Ammon's horn (tissue), 1 donor: ENCODE data around the gene TSPYL2.

Experiments
- DNase-seq: peaks from one replicate; pipeline ENCODE4 v3.0.0-alpha.2; 2016; ENCODE audit warnings: low spot score

TSPYL2 gene

DNA sequence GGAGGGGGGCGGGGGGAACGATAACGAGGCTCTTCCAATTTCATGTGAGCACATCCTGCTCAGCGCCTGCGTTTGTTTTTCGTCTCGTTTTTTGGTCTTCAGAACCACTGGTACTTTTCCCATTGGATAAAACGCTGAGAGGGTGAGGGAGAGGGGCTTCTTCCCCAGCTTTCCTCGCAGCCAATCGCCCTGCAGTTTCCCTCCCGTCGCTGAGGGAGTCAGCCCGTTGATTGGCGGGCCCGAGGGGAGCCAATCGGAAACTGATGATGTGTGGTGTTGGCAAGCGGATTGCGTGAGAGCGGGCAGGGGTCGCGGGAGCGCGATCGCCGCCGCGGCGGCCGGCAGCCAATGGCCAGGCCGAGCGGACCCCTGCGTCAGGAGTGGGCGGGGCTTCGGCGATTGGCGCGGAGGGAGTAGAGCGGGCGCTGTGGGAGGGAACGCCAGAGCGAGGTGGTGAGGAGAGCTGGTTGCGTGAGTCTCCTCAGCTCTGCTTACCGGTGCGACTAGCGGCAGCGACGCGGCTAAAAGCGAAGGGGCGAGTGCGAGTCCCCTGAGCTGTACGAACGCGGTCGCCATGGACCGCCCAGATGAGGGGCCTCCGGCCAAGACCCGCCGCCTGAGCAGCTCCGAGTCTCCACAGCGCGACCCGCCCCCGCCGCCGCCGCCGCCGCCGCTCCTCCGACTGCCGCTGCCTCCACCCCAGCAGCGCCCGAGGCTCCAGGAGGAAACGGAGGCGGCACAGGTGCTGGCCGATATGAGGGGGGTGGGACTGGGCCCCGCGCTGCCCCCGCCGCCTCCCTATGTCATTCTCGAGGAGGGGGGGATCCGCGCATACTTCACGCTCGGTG lies at the start of gene TSPYL2:
Gene TSPYL2 (plus strand): TSS at position 443 of the 848 bp plus-strand sequence. CDS start 132 bp downstream, at position 575.
- DNase-seq = peak; percentile 97

DNA sequence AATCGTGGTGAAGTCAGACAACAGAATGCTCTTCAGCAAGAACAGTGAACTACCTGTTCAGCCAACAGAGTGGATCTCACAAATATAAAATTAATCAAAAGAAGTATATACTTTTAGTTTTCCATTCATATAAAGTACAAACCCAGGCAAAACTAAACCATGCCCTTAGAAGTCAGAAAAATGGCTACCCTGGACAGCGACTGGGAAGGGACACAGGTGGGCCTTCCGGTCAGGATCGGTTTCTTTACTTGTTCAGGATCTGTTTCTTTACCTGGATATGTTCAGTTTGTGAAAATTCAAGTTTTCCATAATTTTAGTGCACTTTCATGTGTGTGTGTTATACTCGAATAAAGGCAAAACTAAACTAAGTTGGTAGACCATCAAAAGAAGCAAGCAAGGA lies 46.0 kb upstream of the TSPYL2 start:
- DNase-seq = no peak

DNA sequence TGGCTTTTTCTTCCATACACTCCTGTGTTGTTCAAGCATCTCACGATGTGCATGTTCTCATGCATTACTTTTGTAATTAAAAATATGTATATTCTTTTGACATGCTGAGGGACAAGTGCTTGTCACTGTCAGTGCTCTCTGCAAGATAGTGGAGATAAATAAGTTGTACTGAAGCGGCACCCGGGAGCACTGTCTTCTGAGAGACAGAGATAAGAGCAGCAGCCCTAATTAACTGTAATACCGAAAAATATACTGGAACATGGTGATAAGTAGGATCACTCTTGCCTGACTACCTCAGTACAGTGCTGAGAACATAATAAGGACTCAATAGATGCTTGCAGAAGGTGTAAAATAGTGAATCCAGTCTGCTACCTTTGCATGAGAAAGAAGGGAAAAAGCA lies 42.9 kb upstream of the TSPYL2 start:
- DNase-seq = no peak

DNA sequence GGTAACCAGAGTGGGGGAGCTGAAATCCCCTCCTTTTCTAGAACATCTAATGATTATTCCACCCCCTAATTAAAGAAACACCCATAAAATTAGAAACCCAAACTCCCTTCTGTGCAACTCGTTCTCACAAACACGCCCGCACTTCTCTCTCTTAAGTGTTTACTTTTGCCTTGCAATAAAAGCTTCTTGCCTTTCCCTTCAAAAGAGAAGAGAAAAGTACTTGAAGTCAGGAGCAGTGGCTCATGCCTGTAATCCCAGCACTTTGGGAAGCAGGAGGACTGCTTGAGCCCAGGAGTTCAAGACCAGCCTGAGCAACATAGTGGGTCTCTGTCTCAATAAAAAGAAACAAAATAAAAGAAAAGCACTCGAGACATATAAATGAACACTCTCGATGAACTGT lies 37.2 kb upstream of the TSPYL2 start:
- no peak for DNase-seq

DNA sequence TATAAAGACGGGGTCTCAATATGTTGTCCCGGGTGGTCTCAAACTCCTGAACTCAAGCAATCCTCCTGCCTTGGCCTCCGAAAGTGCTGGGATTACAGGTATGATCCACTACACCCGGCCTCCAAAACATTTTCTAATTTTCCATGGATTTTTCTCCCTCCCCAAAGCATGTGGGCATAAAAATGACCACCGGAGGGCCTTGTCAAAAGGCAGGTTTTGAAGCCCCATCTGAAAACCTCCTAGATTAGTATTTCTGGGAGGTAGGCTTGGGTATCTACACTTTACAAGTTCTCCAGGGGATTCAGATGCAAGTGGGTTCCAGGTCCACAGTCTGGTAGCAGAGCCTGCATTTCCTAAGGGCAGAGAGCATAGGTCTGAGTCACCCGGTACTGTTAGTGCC lies 34.9 kb upstream of the TSPYL2 start:
- no peak for DNase-seq

DNA sequence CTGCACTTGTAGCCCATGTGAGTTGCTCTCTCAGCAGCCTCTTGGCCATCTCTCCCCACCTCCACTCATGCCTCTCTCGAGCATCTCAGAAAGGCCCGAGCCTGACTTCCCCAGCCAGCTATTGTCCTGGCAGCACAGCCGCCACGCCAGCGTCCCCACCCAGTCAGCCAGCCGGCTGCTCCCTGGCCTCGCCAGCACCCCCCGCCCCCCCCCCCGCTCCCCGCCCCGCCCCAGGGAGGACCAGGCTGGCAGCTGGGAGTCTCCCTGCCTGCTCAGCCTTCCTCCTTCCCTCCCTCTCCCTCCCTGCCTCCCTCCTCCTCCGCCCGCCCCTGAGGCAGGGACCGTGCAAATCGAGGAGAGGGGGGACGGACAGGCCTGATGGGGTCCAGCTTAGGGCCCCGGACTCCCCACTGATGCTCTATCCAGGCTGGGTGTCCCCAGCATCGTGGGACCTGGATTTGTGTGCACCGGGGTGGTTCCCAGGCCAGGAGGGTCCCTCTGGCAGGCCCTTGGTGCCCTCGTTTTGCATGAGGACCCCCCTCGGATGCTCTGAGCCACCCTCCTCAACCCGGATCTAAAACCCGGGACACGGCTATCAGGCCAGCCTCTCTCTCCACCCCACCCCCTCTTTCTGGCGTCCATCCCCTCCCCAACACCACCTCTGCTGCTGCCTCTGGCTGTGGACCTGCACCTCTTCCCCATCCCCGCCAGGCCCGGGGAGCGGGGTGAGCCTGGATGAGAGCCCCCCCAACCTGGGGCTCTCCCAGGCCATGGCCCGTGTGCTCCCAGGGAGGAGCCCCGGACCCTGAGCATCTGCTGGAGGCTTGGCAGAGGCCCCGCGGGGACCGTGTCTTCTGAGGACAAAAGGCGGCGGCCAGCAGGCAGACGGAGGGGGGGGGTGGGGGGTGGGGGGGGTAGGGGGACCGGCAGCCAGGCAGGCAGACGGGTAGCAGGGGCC lies 33.7 kb upstream of the TSPYL2 start, which contains the start of gene GPR173:
Gene GPR173 (plus strand): TSS at position 621 of the 958 bp plus-strand sequence. CDS start 27,833 bp downstream, outside the sequence.
- DNase-seq = peak; percentile 81

DNA sequence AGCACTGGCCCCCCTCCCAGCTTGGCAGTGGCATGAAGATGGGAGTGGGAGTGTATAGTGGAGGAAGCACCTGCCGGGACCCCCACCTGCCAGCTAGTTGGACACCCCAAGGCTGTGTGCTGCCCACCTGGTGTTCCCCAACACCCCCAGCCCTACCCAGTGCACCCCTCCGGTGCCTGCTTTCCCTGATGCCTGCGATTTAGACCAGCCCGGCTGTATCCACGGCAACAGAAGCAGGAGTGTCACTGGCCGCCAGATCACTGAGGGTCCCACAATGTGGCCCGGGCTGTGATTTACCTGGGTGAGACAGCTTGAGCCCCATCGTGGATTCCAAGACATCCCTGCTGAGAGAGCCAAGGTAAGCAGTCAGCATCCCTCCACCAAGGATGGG lies 33.0 kb upstream of the TSPYL2 start:
- DNase-seq = no peak

DNA sequence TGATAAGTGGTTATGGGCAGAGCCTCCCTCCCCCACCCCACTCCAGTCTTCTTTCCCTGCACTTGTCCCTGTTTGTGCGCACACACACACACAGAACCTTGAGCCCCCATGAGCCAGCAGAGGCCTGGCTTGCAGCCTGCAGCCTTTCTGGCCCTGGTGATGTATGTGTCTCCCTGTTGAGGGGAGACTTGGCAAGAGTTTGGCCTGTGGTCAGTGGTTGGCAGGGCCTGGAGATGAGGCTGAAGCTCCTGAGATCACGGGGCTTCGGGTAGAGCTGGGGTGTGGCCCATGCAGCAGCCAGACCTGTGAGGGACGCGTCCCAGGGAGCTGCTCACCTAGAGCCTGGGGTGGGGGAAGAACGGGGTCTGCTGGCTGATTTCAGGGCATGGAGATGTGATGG lies 31.3 kb upstream of the TSPYL2 start:
- DNase-seq = no peak

DNA sequence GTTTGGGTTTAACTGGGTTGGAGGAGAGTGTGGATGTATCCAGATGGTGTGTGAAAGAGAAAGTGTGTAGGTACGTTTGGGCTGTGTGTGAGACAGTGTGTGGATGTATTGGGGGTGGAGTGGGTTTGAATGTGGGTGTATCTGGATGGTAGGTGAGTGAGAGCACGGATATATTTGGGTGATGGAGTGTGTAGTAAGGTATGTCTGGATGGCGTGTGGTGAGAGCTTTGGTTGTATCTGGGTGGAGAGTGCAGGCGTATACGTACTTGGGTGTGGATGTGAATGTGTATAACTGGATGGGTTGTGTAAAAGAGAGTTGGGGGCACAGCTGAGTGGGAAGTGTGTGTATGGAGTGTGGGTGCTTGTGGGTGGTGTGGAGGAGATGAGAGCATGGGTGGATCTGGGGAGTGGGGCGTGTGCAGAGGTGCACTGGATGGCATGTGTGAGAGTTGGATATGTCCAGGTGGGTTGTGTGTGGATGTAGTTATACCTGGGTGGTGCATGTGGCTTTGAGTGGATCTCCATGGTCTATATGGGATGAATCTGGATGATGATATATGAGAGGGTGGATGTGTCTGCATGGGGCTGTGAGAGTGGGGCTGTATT lies 26.8 kb upstream of the TSPYL2 start:
- no peak for DNase-seq

DNA sequence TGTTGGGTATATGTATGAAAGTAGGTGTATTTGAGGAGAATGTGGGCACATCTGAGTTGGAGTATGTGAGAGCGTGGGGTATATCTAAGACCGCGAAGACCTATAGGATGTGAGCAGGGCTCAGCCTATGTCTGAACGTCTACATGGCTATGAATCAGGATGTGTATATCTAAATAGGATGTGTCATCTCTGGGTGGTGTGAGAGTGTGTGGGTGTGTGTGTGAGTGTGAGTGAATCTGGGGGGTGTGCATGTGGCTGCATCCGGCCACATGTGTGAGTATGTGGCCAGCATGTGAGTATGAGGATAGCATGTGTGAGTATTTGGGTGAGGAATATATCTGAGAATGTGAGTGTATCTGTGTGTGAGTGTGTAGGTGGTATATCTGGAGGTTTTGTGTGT lies 25.9 kb upstream of the TSPYL2 start:
- DNase-seq = no peak

DNA sequence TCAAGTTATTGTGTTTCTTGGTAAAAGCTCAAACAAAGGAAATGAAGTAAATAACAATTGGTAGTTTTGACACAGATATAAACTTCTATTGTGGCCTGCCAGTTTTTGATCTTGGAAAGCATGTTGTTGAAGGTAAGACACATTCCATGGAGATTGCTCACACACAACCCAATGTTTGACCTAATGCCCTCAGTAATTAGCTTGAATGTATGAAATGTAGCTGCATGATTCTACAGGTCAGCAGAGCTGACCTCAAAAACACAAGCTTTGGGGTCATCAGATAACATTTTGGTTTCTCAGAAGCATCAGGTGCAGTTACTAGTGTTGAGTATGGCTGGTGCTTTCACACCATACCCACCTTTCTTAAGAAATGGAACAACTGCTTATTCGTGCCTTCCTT lies 17.1 kb upstream of the TSPYL2 start:
- no peak for DNase-seq

DNA sequence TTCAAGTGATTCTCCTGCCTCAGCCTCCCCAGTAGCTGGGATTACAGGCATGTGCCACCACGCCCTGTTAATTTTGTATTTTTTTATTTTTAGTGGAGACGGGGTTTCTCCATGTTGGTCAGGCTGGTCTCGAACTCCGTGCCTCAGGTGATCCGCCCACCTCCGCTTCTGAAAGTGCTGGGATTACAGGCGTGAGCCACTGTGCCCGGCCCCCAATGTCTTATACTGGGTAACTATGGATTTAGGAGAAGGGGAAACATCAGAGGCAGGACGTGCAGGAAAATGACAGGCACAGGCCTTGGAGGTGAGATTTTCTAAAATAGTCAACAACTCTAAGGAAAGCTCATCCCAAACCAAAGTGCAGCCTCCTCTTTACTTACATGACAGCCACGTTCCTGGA lies 11.1 kb upstream of the TSPYL2 start:
- DNase-seq = no peak

DNA sequence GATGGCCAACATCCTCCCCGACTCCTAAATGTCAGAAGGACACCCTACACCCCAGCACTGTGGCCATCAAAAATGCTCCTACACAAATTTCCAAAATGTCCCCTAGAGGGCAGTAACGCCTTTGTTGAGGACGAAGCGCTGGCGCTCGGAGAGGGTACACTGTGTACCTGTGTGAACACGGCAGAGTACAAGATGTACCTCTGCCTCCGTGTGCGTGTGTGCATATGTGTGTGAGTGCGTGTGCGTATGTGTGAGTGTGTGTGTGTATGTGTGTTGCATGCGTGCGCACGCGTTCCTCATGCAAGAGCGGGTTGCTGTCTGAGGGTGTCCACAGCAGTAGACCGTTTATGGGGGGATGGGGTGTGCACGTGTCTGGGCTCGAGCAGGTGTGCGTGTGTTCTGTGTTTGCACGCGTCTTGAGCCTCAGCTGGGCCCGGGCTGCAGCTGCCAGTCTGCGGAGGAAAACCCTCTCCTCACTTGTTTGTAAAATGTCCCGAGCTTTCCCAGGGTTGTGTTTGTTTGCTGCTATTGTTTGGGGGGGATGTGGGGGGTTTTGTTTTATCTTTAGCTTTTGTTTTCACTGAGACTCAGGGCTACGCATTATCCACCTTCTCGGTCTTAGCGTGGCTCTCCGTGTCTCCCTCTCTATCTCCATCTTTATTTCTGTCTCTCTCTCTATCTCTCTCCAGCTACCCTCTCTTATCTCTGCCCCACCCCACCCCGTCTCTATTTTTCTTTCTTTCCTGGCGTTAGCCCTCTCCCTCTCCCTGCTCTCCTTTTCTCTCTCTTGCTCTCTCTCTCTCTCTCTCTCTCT lies 10.4 kb upstream of the TSPYL2 start:
- peak; percentile 75 for DNase-seq

DNA sequence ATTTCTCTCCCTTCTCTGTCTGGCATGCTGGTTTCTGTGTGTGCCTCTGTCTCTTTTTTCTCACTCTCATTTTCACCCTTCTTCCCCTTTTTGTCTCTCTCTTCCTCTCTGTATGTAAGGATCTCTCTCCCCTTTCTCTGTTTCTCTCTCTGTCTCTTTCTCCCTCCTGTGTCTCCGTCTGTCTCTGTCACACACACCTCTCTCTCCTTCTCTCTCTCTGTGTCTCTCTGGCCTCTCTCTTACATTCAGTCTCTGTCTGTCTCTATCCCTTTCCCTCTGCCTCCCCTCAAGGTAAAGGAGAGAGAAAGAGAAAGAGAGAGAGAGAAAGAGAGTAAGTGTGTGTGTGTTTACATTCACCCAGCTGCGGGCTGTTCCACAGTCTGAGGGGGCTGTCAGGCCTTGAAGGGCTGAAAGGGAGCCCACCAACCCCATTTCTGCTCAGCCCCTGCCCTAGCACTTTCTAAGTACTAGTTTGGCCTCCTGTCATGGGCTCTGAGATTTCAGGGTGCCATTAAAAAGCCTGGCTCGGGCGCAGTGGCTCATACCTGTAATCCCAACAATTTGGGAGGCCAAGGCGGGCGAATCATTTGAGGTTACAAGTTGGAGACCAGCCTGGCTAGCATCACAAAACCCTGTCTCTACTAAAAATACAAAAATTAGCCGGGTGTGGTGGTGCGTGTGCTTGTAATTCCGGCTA lies 9.6 kb upstream of the TSPYL2 start:
- no peak for DNase-seq

DNA sequence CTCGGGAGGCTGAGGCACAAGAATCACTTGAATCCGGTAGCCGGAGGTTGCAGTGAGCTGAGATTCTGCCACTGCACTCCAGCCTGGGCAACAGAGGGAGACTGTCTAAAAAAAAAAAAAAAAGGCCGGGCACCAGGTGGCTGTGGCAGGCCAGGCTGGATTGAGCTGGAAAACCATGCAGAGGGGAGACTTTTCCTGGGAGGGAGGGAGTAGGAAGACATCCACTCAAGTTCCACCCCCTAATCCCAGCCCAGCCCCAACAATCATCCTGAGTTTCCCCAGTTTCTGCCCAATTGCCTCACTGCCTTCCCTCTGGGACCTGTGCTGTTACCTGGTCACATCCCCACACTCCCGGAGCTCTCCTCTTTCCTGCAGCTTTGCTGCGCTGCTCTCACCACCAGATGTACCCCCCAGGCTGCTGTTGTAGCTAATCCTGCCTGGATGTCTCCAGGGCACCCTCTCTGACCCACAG lies 9.0 kb upstream of the TSPYL2 start:
- DNase-seq = no peak

DNA sequence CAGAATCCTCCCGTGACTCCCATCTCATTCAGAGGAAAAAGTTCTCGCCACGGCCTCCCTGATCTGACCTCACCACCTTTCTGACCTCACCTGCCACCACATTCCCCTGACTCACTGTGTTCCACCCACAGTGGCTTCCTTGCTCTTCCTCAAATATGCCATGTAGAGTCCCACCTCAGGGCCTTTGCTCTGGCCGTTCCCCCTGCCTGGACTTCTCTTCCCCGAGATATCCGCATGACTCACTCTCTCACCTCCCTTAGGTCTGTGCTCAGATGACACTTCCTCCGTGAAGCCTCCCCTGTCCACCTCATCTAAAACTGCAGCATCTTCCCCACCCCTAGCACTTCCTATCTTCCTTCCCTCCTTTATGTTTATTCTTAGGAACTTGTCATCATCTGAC lies 7.2 kb upstream of the TSPYL2 start:
- DNase-seq = no peak

DNA sequence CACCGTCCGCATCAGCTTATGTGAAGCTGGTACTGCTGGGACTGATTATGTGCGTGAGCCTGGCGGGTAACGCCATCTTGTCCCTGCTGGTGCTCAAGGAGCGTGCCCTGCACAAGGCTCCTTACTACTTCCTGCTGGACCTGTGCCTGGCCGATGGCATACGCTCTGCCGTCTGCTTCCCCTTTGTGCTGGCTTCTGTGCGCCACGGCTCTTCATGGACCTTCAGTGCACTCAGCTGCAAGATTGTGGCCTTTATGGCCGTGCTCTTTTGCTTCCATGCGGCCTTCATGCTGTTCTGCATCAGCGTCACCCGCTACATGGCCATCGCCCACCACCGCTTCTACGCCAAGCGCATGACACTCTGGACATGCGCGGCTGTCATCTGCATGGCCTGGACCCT lies 5.5 kb upstream of the TSPYL2 start:
- no peak for DNase-seq

DNA sequence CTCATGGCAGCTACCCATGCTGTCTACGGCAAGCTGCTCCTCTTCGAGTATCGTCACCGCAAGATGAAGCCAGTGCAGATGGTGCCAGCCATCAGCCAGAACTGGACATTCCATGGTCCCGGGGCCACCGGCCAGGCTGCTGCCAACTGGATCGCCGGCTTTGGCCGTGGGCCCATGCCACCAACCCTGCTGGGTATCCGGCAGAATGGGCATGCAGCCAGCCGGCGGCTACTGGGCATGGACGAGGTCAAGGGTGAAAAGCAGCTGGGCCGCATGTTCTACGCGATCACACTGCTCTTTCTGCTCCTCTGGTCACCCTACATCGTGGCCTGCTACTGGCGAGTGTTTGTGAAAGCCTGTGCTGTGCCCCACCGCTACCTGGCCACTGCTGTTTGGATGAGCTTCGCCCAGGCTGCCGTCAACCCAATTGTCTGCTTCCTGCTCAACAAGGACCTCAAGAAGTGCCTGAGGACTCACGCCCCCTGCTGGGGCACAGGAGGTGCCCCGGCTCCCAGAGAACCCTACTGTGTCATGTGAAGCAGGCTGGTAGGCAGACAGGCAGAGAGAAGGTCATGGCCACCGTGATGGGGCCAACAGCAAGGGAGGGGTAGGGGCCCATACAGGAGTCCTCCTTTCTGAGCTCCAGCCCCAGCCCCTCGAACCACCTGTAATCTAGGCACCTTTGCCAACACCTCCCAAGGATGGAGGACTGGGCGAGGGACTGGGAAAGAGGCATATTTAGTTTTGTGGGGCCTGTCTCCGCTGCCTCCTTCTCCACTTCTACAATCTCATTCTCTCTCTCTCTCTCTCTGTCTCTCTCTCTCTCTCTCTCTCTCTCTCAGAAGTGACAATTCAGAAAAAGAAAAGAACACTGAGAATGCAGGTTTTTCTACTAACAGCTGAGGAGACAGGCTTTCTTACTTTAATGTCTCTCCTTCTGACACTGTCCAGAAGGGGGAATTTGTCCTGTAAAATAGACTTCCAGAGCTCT lies 4.7 kb upstream of the TSPYL2 start:
- DNase-seq = no peak

DNA sequence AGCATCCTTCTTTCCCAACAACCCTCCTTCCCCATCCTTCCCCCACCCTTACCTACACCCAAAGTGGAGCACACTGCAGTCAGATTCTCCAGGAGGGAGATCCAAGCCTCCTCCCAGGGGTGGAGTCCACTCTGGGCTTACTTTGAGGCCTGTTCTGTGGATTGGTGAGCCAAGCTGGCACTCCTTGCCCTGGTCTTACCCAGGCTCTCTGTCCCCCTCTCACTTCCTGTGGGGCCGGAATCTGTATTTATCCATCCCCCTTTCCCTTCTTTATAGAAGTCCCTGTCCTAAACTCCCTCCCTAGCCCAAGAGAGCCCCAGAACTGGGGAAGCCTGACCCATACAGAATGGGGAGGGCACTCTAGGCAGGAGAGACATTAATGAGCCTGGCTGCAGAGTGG lies 3.2 kb upstream of the TSPYL2 start:
- DNase-seq = no peak
